Activated T-cell treated with anti-CD3 and anti-CD28 coated beads for 24 hours (primary cell): ENCODE results near the gene AMER3.
A peak's percentile ranks its signal among the peaks of the same experiment; 100 is the strongest.
"Not testable (repeated sequence)": the region's sequence is repeated elsewhere in the genome, so short reads cannot be mapped to it uniquely, and the experiment has no call there.

Experiments
- DNase-seq: peaks from one replicate; pipeline ENCODE4 v3.0.0-alpha.2; 2020; ENCODE audit warnings: low read depth

Gene AMER3

GRCh38 chr2:130755256-130756052 is at the start of gene AMER3:
AMER3 (plus strand) TSS chr2:130755540; CDS start chr2:130762073, 6,533 bp downstream.
- no peak for DNase-seq

- not testable (repeated sequence) for DNase-seq
Measured at GRCh38 chr2:130714795-130715194, 40.5 kb upstream of the AMER3 start.

- DNase-seq = no peak
Measured at GRCh38 chr2:130720036-130720435, 35.3 kb upstream of the AMER3 start.

- DNase-seq = no peak
Measured at GRCh38 chr2:130720528-130720927, 34.8 kb upstream of the AMER3 start.

- no peak for DNase-seq
Measured at GRCh38 chr2:130724455-130724854, 30.9 kb upstream of the AMER3 start.

GRCh38 chr2:130726614-130727180 is 28.6 kb upstream of the AMER3 start:
- no peak for DNase-seq

- peak; percentile 85 for DNase-seq
Measured at GRCh38 chr2:130727286-130727924, 27.9 kb upstream of the AMER3 start.

GRCh38 chr2:130728007-130728454 is 27.3 kb upstream of the AMER3 start:
- no peak for DNase-seq

GRCh38 chr2:130728549-130729316 is 26.6 kb upstream of the AMER3 start, which contains the start of gene GPR148:
GPR148 (plus strand) TSS chr2:130729070; CDS start chr2:130729152, 82 bp downstream.
- DNase-seq = no peak

- DNase-seq = no peak
Measured at GRCh38 chr2:130729322-130730299, 25.7 kb upstream of the AMER3 start.

GRCh38 chr2:130732257-130732656 is 23.1 kb upstream of the AMER3 start:
- not testable (repeated sequence) for DNase-seq

- no peak for DNase-seq
Measured at GRCh38 chr2:130735200-130735599, 20.1 kb upstream of the AMER3 start.

- no peak for DNase-seq
Measured at GRCh38 chr2:130736487-130736886, 18.9 kb upstream of the AMER3 start.

GRCh38 chr2:130737592-130737991 is 17.7 kb upstream of the AMER3 start:
- DNase-seq = no peak

GRCh38 chr2:130740671-130741070 is 14.7 kb upstream of the AMER3 start:
- no peak for DNase-seq

GRCh38 chr2:130743278-130743677 is 12.1 kb upstream of the AMER3 start:
- DNase-seq = no peak

GRCh38 chr2:130744287-130745117 is 10.8 kb upstream of the AMER3 start:
- DNase-seq = no peak

GRCh38 chr2:130749078-130749477 is 6.3 kb upstream of the AMER3 start:
- DNase-seq = no peak

- no peak for DNase-seq
Measured at GRCh38 chr2:130749641-130750040, 5.7 kb upstream of the AMER3 start.

- DNase-seq = no peak
Measured at GRCh38 chr2:130754811-130755210, 529 bp upstream of the AMER3 start.
